Liver (tissue), 3 donors: ENCODE measurements around the gene P3H1.

Source experiments
- ATF3 ChIP-seq: IDR thresholded peaks from 2 replicates; pipeline ENCODE4 v1.6.1; 2016; ENCODE audit warnings: antibody characterized with exemption
- CTCF ChIP-seq: fragments of 150-350 bp; IDR thresholded peaks from 2 replicates; pipeline ENCODE4 v1.5.1; 2017; ENCODE audit warnings: improper control_type of control experiment, low read depth, low read length; ENCODE audit not compliant: missing input control
- EGR1 ChIP-seq, 2 donors: IDR thresholded peaks; 2 replicates each; pipeline ENCODE4 v1.6.1; 2016 to 2018; ENCODE audit warnings: antibody characterized with exemption in 2 of 2, low read depth in 2 of 2
- FOXA1 ChIP-seq: IDR thresholded peaks from 2 replicates; pipeline ENCODE4 v1.6.1; 2016; ENCODE audit warnings: antibody characterized with exemption
- HNF4G ChIP-seq: IDR thresholded peaks from 2 replicates; pipeline ENCODE4 v1.6.1; 2016; ENCODE audit warnings: antibody characterized with exemption
- JUND ChIP-seq, 2 donors: IDR thresholded peaks; 2 replicates each; pipeline ENCODE4 v1.6.1; 2016; ENCODE audit warnings: antibody characterized with exemption in 2 of 2
- MAX ChIP-seq: IDR thresholded peaks from 2 replicates; pipeline ENCODE4 v1.6.1; 2016; ENCODE audit warnings: antibody characterized with exemption
- RAD21 ChIP-seq, 2 donors: IDR thresholded peaks; 2 replicates each; pipeline ENCODE4 v1.6.1; 2016; ENCODE audit warnings: antibody characterized with exemption in 2 of 2, mild to moderate bottlenecking in 2 of 2
- SP1 ChIP-seq: IDR thresholded peaks from 2 replicates; pipeline ENCODE4 v1.6.1; 2018; ENCODE audit warnings: antibody characterized with exemption, mild to moderate bottlenecking
- TAF1 ChIP-seq: conservative IDR thresholded peaks from 2 replicates; pipeline ENCODE4 v1.6.1; 2016; ENCODE audit warnings: antibody characterized with exemption, mild to moderate bottlenecking
- YY1 ChIP-seq: IDR thresholded peaks from 2 replicates; pipeline ENCODE4 v1.6.1; 2016; ENCODE audit warnings: antibody characterized with exemption, mild to moderate bottlenecking
- ZBTB33 ChIP-seq: IDR thresholded peaks from 2 replicates; pipeline ENCODE4 v1.6.1; 2016; ENCODE audit warnings: antibody characterized with exemption
- donor health status: healthy.
- donor health status: healthy.

- no peak for TF ChIP-seq SP1
- no peak for TF ChIP-seq CTCF
- TF ChIP-seq YY1 = no peak
- TF ChIP-seq ZBTB33 = no peak
- TF ChIP-seq RAD21 (IDR thresholded peaks at IDR 0.05) = no peak
- no peak for TF ChIP-seq HNF4G
- no peak for TF ChIP-seq TAF1
- no peak for TF ChIP-seq ATF3
- no peak for TF ChIP-seq FOXA1
- TF ChIP-seq MAX = no peak
- no peak for TF ChIP-seq EGR1 (IDR thresholded peaks at IDR 0.05; ENCODE audit: low read depth in 2 of 2)
- no peak for TF ChIP-seq JUND (IDR thresholded peaks at IDR 0.05)
These were observed 68.6 kb downstream of the P3H1 start for GRCh38 chr1:42698081-42698813.
